ENCODE measurements around the gene HABP2.

HABP2 gene

DNA sequence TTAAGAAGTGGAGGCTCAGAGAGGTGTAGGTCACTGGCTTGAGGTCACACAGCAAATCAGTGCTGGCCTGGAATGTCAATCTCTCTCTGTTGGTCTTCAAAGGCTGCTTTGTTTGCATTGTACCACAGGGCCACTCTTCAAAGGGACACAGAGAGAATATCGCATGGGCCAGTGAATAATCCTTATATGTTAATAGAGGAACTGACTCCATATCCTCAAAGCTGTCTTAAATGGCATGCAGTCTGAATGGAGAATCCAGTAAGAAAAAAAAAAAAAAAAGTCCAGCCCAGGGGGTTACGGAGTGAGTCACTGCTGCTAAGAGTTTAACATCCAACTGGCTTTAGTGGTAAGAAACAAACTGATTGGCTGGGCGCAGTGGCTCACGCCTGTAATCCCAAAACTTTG lies 56.9 kb downstream of the HABP2 start:
- DNase-seq, result no peak

DNA sequence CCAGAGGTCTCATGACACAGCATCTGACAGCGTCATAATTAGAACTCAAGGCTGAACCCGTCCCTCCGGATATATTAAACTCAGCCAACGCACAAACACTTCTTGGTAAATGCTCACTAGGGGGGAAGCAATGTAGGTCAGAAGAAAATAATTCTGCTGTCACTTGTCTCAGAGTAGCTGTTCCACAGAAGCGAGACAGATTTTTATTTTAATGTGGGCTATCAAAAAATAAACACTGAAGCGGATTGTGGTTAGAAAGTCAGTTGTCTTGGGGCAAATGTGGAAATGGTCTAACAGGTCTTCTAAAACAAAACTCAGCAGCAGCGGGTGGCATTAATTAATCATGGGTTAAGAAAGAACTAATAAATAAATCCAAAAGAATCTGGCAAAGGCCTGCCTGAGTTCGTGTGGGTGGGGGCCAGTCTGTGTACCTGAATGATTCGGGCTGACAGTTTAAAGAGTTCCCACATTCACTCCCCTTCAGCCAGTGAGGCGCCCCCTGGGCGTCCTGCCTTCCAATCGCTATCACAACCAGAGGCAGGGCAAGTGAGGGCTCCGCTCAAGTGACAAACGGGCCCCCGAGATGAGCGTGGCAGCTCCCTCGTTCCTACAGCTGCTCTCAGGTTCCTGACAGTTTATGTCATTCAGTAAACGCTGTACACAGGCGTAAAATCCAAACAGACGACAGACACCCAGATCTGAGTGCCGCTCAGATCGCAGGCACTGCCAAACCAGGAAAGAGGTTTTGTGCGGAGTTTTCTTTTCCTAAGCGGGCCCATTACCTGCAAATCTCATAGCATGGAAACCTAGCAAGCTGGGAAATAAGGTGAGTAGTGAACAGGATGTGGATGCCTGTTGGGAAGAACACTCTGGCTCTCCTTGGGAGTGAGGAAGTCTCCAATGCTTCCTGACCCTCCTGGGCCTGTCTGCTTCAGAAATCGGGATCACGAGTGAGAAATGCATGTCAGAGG lies 58.1 kb downstream of the HABP2 start:
- no peak for DNase-seq

DNA sequence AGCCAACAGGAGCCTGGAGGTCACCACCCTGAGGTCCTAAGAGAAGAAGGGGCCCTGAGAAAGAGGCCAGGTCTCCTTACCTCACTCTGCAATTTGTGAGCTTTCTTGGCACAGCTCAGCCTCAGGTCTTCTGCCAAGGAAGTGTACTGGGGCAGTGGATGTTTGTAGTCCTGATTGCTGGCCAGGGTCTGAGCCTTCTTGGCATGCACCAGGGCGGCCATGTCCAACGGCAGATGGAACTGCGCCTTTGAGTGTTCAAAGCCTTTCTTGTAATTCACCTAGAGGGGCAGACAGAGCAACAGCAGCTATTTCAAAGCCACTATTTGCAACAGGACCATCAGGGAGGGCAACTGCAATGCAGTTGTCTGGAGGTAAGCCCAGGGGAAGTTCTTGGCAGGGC lies 59.3 kb downstream of the HABP2 start:
- DNase-seq, result no peak

DNA sequence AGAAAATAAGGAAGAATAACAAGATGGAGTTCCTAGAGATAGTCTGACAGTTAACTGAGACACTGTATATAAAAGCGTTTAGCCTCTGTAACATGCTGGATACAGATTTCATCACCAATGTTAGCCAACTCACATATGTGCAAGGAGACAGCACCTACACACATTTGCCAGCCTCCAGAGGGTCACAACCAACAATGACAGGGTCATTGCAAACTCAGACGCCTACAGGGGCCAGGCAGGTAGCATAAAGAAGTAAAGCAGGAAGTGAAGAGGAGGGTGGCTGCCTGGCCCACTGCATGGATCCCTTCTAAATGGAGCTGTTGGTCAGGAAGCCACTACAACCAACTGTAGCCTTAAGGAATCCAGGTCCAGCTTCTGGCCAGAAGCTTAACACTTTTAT lies 60.6 kb downstream of the HABP2 start:
- peak; percentile 6 to 15 for DNase-seq

DNA sequence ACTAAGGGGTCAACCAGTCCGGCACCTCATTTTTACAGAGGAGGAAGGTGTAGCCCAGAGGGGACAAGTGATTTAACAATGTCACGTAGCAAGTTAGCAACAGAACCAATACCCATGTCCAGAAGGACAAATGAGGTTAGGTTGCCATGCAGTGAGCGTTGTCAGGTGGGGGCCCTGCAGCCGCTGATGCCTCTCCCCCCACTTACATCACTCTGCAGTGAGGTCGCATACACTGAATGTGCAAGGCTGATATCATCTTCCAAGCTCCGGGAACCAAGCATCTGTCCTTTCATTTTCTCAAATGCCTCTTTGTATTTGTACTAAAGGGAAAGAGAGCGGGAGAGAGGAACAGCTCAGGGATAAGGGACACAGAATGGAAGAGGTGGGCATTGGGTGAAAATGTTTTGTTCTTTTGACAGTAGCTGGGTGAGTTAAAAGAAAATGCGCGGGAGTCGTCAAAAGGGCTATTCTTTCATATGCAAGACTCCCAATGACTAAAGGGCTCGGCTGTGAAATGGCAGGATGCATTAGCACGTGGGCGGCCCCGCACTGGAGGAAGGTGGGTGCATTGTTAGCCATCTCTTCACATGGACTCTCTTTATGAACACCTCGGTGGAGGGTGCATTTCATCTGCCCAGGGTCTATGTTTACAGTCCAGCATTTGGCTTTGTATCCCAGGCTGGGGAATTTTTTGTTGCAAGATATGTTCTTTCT lies 61.3 kb downstream of the HABP2 start:
- DNase-seq, result no peak

DNA sequence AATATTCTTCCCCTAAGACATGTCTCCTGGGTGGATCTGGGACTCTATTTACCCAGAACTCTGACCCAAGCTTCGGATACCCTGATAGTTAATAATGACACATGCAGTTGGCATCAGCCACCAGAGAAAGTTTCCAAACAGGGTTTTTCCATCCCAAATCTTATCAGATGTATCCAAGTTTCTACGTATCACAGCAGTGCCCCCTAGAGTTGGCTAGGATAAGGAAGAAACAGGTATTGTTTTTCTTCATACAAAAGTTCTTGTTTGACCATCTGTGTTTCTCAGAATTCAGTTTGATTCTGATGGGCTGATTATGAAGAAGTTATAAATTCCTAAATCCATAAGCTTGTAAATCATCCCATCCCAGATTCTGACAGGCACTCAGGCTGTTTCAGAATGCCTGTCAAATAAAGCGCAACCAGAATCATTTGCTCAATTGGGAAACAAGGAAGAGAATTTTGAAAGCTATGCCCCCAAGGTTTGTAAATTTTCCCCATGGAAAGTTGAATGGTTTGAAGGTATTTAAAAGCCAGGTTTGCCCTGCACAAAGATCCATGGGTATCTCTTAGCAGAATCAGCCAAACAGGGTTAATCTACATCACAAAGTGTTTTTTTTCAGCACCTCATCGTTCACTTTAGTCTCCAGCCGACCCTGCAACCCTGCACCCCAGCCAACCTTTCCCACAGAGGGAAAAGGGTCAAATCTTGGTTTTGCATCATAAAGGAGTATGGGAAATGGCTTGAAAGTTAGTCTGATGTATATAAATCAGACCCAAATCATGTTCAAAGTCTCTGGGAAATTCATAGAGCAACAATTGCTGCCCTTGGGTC lies 63.6 kb downstream of the HABP2 start:
- peak in 1 of 2 donors; percentile 16 for DNase-seq

DNA sequence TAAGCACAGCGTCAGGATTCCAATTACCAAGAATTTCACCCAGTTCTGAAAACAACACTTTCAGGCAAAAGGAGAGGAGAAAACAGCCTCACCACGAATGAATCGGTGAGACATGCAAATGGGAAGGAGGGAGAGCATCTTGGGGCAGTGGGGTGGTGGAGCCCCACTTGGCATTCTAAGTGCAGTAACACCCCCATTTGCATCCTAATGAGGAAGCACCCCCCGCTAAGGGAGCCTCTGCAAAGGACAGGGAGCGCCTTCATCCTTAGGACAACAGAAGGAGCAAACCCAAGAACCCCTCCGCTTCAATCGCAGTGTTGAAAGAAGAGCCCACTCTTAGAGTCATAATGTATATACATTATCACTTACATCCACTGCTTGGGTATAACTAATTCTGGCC lies 64.2 kb downstream of the HABP2 start:
- DNase-seq, result no peak

DNA sequence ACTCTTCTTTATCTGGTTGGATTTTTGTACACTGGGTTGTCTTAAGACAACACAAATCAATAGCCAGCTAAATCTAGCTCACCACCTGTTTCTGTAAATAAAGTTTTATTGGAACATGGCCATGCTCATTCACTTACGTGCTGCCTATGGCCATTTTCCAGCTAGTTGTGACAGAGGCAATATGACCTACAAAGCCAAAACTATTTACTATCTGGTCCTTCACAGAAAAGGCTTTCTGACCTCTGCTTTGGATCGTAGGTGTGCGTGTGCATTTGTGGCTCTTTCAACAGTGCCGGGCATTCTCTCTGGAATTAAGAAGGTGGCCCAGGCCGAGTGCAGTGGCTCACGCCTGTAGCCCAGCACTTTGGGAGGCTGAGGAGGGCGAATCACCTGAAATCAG lies 65.5 kb downstream of the HABP2 start:
- DNase-seq, result no peak

DNA sequence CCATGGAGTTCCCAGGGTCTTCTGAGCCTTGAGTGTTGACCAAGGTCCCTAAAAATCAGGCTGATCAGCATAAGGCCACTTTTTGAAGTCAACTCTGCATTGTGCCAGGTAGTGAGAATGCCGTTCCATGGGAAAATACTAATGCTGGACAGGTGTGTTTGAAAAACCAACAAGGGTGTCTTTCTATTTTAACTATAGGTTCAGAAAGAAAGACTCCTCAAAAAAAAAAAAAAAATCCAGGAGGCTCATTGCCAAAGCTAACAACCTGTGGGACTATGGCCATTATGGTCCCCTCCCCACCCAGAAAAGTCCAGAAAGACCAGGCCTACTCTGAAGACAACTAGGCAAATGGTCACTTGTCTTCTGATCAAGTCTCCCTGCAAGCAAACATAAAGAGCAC lies 66.5 kb downstream of the HABP2 start:
- DNase-seq, result no peak

DNA sequence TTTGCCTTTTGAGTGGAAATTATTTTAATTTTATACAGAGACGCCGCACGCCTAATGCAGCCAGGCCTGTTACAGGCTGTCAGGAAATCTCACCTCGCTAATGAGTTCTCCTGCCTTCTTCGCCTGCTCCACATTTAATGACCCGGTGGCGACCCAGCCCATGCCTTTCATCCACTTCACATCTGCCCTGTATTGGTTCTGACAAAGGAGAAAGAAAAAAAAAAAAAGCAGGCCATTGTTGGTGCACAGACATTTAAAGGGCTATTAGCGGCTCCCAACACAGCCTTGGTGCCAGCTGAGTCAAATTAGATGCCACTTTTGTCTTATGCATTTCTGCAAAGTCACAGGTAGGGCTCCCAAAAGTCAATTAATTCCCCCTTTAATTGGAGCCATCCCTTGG lies 67.7 kb downstream of the HABP2 start:
- no peak for DNase-seq

DNA sequence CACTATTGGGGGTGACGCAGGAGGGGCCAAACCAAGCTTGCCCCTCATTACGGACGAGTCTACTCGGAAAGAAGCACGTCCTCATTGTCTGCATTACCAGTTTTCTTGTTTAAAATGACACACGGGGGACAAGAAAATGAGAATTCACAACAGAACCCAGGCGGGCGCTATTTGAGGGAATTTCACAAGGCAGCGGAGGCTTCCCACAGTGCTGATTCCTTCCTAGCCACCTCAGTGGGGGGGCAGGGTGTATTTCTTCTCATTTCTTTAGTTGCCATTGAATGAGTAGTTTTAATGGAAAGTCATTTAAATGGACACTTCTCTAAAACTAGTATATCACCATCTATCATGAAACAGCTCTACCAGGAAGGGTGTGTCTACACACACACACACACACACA lies 68.1 kb downstream of the HABP2 start:
- no peak for DNase-seq

DNA sequence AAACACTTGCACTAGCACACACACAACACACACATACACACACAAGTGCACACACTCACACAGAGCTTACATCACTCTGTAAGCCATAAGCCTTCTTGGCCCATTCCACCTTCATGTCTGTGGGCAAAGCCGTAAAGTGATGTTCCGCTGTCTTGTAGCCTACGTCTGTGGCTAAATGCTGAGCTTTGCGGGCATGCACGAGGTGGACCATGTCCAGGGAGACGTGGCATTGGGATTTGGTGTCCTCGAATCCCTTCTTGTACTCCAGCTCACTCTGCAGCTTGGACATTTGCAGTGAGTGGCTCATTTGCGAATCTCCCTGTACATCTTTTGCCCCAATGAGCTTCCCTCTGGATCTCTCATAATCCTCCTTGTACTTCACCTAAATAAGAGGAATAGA lies 68.9 kb downstream of the HABP2 start:
- no peak for DNase-seq

DNA sequence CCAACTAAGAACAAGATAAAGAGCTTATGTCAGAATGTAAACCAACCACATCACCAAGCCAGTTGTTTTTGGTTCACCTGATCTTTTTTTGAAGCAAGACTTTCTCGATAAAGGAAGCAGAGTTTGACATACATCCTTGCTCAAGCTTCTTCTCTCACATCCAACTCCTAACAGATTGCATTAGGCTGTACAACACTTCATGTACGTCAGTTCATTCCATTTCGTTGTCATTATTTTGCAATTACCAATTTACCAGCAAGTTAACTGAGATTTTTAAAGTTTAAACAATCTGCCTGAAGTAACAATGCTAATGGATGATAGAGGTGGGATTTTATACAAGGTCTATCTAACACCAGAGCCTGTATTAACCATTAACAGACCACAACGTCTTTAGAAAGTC lies 70.0 kb downstream of the HABP2 start:
- DNase-seq, result no peak

DNA sequence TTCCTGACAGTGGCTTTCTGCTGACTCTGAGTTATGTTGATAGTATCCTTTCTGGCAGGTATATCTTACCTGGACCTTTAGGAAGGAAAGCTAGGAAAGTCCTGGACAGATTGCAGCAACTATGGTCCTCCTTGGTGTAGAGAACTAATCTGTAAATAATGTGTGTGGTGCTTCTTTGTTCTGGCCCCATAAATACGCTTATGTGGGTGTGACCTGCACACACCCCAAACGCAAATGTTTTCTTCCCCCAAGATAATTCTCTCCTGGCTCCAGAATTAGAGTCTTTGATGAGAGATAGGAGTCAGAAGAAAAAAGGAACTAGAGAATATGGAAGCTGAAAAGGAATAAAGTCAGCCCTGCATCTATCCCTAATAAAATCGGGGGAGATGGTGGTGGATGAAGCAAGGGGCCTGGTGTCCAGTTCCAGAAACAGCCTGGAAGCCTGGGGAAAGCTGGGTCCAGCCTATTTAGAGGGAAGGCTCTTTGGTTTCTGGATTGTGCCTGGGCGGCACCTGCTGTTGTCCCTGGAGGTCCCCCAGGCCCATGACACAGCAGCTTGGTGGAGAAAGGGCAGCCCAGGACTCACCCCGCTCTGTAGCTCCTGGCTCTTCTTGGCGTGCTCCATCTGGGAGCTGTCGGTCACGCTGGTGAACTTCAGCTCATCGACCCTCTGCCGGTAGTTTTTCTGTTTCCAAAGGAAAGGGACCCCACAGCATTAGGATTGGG lies 72.8 kb downstream of the HABP2 start:
- no peak for DNase-seq

DNA sequence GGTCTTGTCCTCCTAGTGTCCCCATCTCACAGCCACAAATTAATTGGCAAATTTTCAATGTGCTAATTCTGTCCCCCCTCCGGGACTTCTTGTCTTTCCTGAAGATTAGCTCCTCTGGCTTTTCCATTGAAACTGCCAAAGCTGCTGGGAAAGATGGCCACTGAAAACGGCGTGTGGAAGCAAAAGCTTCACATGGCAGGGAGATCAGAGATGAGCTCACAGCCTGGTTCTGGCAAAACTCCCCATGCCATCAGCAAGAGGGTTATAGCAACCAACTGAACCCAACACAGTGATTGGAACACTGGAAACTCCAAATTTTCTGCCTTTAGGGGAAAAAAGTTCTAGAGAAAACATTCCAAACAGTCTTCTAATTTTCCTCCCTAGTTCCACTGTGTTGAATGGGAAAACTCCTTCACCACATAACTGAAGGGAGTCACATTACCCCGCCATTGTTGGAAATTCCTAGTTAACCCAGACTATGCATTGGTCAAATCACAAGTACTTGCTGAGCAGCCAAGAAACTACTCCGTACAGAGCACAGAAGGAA lies 74.0 kb downstream of the HABP2 start:
- DNase-seq, result peak in 1 of 2 donors; percentile 15

DNA sequence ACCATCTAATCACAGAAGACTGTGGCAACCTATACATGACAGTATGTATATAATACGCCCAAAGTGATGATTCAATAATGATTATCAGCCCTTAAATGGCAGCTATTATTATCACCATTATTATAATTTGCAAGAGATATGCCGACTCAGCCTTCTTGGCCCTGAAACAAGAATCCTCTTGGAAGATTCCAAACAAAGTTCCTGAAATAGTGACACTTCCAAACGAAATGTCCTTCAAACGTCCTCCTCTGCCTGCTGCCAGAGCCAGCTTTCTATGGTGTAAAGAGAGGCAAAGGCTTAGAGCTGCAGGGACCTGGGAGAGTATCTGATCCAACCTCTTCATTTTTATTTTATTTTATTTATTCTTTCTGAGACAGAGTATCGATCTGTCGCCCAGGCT lies 75.0 kb downstream of the HABP2 start:
- no peak for DNase-seq

DNA sequence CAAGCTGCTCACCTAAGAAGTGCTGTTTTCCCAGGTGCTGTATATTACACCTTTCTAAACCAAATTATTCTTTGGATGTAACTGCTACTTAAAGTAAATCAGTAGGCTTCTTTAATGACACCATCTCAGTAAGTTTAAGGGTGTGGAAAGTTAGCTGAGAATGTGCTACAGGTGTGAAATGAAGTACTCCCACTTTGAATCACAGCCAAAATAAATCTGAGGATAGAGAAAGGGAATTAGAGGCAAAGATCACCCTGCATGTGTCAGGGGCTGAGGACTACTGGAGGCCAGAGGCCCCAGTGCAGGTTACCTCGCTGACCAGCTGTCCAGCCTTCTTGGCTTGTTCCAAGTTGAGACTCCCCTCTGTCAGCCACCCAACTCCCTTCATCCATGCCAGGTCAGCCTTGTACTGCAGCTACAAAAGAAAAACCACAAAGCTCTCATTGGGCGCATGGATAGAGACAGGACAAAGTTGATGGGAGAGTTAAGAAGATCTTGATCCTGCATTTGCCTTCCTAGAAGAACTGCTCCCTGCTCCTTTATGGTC lies 75.8 kb downstream of the HABP2 start:
- DNase-seq, result no peak

DNA sequence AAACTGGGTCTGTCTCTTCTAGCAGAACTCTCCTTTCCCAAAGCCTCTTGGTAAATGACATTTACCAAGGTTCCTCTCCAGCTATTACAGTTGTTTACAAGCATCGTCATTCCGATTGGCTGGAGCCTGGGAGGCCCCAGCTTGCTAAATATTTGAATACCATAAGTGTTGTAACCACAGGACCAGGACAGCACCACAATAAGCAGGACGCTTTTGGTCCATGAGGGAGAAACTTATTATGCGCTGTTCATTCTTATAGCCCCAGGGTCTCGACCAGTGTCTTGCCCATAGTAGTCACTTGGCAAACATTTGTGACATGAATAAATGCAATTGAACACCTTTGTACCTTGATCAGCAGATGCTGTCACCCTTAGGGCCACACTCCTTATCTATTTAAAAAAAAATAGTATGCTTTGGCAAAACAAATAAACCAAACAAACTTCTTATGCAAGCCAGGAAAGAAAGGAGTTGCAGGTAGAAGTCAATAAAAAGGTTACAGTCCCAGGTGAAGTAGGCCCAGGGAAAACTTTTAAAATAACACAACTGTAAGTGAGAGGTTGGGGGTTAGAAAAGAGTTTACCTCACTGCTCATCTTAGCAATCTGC lies 78.2 kb downstream of the HABP2 start:
- DNase-seq, result no peak

DNA sequence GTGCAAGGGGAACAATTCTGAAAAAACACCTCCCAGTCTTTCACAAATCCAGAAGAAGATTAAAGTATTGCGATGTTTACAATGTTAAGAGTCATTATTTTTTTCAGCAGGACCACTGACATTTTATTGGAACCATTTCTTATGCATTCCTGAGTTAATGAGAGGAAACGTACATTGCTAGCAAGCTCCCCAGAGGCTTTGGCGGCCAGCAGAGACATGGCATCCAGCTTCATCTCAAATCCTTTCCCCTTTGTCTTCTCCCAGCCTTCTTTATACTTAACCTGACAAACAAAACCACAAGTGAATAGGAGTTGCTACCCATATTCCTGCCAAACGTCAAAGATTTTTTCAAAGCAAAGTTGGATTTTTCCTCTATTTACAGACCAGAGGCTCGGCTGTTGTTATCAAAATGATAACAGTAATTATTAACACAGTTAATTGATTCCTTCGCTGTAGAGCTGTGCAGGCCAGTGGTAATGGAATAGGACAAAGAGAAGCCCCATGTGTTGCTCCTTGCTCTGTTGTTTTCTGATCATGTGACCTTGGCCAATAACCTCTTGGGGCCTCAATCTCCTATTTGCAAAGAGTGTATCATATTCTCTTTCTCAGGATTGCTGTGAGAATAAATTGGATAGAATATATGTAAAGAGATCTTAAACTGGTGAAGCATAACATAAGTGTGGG lies 79.0 kb downstream of the HABP2 start:
- no peak for DNase-seq

All from inflammatory macrophage treated with lipopolysaccharide for 1 hour (primary cell).